ENCODE data around the gene PDPK1.

DNA sequence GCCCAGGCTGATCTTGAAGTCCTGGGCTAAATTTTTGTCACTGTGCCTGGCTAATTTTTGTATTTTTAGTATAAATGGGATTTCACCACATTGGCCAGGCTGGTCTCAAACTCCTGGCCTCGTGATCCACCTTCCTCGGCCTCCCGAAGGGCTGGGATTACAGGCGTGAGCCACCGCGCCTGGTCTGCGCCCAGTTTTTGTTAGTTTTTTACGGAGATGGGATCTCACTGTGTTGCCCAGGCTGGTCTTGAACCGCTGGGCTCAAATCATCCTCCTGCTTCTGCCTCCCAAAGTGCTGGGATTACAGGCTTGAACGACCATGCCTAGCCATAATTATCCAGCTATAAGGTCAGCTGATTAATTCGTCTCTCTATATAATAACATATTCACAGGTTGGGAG is 3.9 kb upstream of the PDPK1 start:
- TF ChIP-seq, protein P1, sequence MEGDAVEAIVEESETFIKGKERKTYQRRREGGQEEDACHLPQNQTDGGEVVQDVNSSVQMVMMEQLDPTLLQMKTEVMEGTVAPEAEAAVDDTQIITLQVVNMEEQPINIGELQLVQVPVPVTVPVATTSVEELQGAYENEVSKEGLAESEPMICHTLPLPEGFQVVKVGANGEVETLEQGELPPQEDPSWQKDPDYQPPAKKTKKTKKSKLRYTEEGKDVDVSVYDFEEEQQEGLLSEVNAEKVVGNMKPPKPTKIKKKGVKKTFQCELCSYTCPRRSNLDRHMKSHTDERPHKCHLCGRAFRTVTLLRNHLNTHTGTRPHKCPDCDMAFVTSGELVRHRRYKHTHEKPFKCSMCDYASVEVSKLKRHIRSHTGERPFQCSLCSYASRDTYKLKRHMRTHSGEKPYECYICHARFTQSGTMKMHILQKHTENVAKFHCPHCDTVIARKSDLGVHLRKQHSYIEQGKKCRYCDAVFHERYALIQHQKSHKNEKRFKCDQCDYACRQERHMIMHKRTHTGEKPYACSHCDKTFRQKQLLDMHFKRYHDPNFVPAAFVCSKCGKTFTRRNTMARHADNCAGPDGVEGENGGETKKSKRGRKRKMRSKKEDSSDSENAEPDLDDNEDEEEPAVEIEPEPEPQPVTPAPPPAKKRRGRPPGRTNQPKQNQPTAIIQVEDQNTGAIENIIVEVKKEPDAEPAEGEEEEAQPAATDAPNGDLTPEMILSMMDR (conservative IDR thresholded peaks at IDR 0.05; ENCODE audit: low read length) = no peak
- TF ChIP-seq EZH2phosphoT487 (IDR thresholded peaks at IDR 0.05; ENCODE audit: borderline replicate concordance, low read depth, low read length) = no peak

Data from OCI-LY7 (cell line).